GM12801 (cell line): ENCODE measurements around the gene EDC4.

Experiments
- CTCF ChIP-seq: IDR thresholded peaks from one replicate; pipeline ENCODE4 v1.5.1; 2011; ENCODE audit warnings: control low read depth; ENCODE audit not compliant: insufficient read length; ENCODE audit errors: extremely low read depth

EDC4 gene

GRCh38 chr16:67892375-67892774 lies 19.5 kb downstream of the EDC4 start:
- no peak for TF ChIP-seq CTCF

- TF ChIP-seq CTCF = no peak
Observed at GRCh38 chr16:67892899-67893742, 20.3 kb downstream of the EDC4 start, which contains the start of gene PSKH1. Gene PSKH1 (plus strand): TSS chr16:67893254. CDS start chr16:67908750, 15,496 bp downstream.

- no peak for TF ChIP-seq CTCF
Observed at GRCh38 chr16:67893743-67894399, 21.0 kb downstream of the EDC4 start.

GRCh38 chr16:67897231-67897630 lies 24.4 kb downstream of the EDC4 start:
- no peak for TF ChIP-seq CTCF

GRCh38 chr16:67901734-67902133 lies 28.9 kb downstream of the EDC4 start:
- no peak for TF ChIP-seq CTCF

GRCh38 chr16:67902831-67903230 lies 30.0 kb downstream of the EDC4 start:
- TF ChIP-seq CTCF = no peak

- no peak for TF ChIP-seq CTCF
Observed at GRCh38 chr16:67907397-67908180, 34.7 kb downstream of the EDC4 start.
